Stimulated activated CD4-positive, alpha-beta T cell treated with anti-CD3 and anti-CD28 coated beads, Interleukin-12 subunit alpha, Interleukin-12 subunit beta, amount 100 ng/mL, for 4 hours (primary cell): ENCODE results near the gene HOXD12.

Source experiments
- DNase-seq: peaks from one replicate; pipeline ENCODE4 v3.0.0-alpha.2; 2020

Gene HOXD12

DNA sequence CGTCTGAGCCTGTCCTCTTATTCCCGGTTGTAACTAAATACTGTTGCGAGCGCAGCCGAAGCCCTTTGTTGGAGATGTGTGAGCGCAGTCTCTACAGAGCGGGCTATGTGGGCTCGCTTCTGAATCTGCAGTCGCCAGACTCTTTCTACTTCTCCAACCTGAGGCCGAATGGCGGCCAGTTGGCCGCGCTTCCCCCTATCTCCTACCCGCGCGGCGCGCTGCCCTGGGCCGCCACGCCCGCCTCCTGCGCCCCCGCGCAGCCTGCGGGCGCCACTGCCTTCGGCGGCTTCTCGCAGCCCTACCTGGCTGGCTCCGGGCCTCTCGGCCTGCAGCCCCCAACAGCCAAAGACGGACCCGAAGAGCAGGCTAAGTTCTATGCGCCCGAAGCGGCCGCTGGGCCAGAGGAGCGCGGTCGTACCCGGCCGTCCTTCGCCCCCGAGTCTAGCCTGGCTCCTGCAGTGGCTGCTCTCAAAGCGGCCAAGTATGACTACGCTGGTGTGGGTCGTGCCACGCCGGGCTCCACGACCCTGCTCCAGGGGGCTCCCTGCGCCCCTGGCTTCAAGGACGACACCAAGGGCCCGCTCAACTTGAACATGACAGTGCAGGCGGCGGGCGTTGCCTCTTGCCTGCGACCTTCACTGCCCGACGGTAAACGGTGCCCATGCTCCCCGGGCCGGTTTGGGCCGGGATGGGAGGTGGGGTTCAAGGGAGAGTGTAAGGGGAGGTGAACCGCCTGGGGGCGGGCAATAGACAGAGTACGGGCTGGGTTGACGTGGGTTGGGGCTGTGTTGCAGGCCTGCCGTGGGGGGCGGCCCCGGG, at the start of gene HOXD12:
TSS of gene HOXD12 (plus strand) at position 68 of the 819 bp plus-strand sequence. CDS start at position 75, 7 bp downstream.
- no peak for DNase-seq

DNA sequence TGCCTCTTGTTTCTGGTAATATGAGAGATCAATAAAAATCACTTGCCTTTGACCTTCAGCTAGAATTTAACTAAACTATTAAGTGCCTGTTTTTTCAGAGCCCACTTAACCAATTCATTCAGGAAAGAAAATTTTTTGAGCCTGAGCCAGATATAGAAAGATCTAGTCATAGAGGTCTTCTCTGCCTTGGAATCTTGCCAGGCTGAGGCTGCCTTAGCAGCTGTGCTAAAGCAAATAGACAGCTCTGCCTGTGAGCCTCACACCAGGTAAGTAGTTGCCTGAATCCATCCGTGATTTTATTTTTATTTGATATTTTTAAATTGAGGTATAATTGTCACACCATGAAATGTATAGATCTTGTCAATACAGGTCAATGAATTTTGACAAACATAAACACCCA, 43.2 kb upstream of the HOXD12 start:
- no peak for DNase-seq

- DNase-seq = no peak
These were observed 35.6 kb upstream of the HOXD12 start for GRCh38 chr2:176063958-176064357.

DNA sequence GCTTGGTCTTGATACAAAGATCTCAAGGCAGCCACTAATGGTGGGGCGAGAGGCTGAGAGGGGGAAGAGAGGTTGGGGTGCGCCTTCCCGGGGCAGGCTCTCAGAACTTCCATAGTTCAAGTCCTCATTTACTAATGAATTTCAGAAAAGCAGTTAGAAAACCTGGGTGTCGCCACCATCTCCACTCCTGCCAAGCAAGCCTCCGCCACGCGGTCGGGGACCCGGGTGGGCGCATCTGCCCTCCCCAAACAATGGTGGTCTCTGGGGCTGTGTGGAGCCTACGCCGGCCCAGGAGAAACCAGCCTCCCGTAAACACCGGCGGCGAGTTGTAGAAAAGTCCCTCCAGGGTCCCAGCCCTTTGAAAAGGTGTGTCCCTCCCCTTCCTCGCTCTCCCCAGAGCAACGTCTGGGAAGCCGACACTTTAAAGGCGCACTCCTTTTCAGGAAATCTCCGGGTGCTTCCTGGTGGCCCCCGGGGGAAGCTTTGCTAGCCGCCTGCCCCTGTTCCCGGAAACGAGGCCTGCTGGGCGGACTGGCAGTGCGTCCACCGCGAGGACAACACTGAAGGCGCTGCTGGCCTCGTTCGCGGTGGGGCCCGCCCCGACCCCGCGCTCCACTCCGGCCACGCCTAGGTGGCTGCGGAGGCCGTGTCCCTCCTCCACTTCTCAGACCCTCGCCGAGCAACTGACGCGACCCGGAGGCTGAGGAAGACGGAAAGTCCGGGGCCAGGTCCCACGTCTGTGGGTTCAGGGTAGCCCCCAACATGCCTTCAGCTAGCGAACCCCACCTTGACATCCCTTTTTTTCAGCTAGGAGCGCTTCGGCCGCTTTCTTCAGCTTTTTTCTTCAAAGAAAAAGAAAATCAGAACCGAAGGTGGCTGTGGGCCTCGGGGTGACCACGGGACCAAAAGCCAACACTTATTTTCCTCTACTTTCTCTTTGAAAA, 32.7 kb upstream of the HOXD12 start:
- DNase-seq = no peak

GRCh38 chr2:176067589-176068418, 31.8 kb upstream of the HOXD12 start:
- DNase-seq = no peak

DNA sequence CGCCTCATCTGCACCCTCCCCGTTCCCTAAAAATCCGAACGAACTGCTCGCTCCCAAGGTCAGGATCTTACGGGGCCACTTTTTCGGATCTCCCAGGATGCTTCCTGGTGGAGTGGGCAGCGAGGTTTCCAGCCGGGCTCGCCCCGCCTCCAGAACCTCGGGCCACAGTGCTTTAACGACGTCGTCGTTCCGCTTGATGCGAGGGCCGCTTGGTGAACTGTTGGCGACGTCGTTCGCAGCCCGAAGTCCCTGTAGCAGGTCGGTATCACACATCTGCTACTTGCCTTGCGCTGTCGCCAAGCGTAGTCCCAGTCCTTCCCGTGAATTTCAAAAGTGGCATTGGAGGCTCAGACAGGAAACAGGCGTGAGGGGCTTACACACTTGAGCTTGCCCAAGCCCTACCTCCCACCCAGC, 31.2 kb upstream of the HOXD12 start:
- no peak for DNase-seq

- no peak for DNase-seq
These were observed 28.0 kb upstream of the HOXD12 start for GRCh38 chr2:176071330-176072291.

DNA sequence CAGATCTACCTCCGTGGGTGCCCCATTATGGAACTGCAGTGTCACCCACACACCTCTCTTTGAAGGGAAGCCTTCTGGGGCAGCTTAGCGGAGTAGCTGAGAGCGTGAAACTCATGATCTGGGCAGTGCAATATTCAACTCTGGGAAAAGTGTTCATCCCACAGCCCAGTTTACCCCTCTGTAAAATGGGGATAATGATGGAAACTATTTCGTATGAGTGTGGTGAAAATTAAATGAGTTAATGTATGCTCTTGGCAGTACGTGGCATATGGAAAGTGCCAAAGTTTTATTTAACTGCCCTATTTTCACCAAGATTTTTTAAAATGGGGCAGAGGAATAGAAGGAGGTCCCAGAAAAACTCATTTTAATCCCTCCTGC, 27.3 kb upstream of the HOXD12 start:
- DNase-seq = no peak

DNA sequence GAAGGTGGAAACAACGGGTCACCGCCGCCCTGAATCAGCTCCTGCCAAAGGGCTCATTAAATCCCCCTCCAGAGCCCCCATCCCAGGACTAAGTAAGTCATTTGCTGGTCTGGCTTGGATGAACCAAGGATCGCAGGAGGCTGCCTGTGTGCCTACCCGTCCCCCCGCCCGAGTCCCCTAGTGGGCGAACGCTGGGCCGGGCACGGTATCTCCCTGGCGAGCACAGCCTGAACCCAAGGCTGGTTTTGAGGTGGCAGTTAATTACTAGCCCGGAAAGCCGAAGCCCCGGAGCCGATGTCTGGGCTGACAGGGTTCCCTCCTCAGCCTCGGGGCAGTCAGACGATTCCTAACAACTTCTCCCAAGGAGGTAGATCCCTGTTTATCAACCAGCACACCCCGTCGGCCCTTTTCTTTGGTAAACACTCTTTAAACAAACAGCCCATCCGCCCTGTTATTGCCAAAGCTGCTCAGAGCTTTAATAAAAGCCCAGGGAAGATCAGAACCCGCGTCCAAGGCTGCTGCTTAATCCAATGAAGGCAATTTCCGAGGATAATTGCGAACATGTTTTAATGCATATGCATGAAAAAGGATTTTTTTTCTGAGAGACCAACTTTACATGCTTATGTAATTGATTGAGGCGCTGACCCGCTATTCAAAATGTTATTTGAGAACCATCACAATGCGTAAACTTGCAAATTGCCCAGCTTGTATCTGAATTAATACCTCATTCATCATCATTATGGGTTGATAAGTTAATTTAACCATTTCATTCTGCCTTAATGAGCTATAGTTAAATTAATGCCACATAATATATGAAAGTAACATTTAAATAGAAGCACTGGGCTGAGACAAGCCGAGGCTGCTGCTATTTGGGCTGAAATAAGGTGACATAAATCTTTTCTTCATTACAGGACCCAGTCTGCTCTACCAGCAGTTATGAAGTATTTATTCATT, 26.4 kb upstream of the HOXD12 start:
- DNase-seq = no peak

DNA sequence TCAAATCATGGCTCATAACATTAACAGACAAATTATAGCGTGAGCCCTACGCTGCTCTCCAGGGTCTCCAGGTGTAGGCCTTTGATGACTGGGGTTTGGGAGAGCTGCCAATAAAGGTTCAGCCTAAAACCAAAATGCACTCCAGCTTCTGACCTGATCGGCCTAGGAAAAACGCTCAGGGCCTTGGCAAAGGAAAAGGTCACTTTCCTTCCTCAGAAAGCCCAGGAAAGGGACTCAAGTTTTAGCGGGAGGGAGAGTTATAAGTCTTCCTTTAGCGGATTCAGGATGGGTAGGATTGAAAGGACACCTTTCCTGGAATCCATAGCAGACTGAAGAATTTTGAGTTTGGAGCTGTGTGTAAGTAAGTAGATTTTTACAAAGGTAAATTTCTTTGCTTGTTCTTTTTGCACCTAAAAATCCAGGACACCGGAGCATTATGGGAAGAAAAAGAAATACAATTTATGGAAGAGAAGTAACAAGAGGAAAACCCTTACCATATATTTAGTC, 24.6 kb upstream of the HOXD12 start:
- DNase-seq = no peak

DNA sequence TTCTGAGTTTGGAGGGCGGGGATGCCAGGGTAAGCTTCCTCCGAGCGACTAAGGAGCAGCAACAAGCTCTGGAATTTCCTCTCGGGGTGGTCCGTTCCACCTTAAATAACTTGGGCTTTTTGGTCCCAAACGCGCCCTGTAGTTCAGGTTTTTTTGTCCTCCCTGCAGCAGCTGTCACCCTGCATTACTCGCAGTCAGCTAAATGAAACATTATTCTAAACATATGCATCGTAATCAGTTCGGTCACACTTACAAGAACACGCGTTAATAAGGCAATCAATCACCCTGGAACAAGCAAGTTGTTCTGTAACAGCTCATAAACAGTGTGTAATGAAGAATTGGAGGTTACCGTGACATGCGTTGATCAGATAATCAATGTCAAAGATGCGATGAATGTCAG, 24.1 kb upstream of the HOXD12 start:
- no peak for DNase-seq

DNA sequence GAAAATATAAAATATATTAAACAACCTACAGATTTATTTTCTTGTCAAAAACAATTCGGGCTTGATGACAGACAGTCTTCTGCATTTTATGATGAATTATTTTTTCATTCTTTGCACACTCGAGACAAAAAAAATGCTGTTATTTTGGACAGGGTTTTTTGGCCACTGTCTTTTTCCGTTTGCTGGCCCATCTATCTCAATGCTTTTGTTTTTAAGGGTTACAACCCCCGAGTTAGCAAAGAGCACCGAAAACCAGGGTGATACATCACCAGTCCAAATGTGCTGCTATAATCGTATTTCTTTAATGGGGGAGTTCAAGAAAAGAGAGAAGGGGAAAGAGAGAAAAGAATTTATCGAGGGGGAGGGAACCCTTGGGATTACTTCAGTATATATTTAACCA, 23.5 kb upstream of the HOXD12 start:
- DNase-seq = no peak

DNA sequence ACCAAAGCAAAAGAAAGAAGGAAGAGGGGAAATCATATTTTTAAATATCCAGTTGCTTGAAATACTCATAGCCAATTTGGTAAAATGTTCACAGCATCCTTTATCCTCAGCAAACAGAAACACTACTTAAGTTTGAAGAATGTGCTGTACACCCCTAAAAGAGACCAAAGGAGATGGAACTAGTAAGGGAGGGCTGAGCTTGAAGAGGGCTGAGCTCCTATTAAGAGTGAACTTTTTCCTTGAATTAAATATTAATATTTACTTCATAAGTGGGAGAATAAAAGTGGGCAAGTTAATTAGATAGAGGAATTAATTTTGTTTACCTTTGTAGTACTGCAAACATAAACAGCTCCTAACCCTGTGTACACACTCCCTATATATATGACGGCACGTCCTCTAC, 22.8 kb upstream of the HOXD12 start:
- no peak for DNase-seq

DNA sequence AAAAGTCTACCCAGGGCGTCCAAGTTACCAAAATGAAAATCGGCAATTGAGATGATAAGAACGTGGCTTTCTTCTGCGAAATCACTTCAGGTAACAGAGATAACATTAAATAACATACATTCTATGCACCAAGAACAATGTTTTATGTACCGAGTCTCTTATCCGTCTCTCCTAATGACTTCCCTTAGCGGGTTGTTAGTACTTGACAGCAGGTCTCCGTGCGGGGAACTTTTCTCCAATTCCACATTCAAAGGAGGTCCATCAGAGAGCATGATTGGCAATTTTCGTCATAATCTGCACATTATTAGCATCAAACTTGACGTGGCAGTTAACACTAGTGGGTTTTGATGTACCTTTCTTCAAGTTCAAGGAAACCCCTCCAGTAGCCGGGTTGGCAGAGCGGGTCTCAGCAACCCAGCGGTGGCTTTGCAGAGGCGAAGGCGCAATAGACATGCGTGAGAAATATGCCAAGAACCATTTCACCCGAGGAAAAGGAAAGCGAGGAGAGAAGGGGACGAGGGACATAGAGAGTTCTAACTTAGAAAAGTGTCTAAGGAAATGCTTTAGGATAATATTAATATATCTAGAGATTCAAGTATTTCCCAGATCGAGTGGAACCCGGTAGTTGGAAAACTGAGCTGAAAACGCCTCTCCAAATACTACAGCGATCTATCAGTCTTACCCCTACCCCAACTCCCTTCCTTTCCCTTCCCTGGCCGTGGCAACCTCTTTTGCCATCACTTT, 20.9 kb upstream of the HOXD12 start:
- no peak for DNase-seq

GRCh38 chr2:176079285-176079830, 20.2 kb upstream of the HOXD12 start:
- DNase-seq = no peak

- no peak for DNase-seq
These were observed 19.6 kb upstream of the HOXD12 start for GRCh38 chr2:176079831-176080539.

- DNase-seq = no peak
These were observed 18.8 kb upstream of the HOXD12 start for GRCh38 chr2:176080540-176081375.

- no peak for DNase-seq
These were observed 18.2 kb upstream of the HOXD12 start for GRCh38 chr2:176081376-176081836.
